Adrenal gland (tissue), 5 donors: Measurements from ENCODE around the gene KRTAP12-4.
"Not testable (repeated sequence)": the region's sequence is repeated elsewhere in the genome, so short reads cannot be mapped to it uniquely, and the experiment has no call there.

Experiments used
- CTCF ChIP-seq, 6 experiments: fragments of 450-650 bp in 4 of 6; fragments of 200-600 bp in 2 of 6; sonication (generic) in 1 of 6; IDR thresholded peaks; 1 replicate in 5 of 6; 2 replicates in 1 of 6; pipeline versions ENCODE4 v1.5.1 to v1.8.0; 2016 to 2021; ENCODE audit warnings: antibody characterized with exemption in 6 of 6, mild to moderate bottlenecking in 2 of 6, moderate library complexity in 1 of 6
- POLR2A ChIP-seq, 2 donors: fragments of 450-650 bp; IDR thresholded peaks; one replicate each; pipeline ENCODE4 v1.6.1; 2017; ENCODE audit warnings: antibody characterized with exemption in 2 of 2, mild to moderate bottlenecking in 2 of 2, moderate library complexity in 1 of 2
- donor health status: DM: no; HTN: no; CAD: no.

- TF ChIP-seq CTCF, POLR2A (IDR thresholded peaks at IDR 0.05): not testable (repeated sequence)
These were observed 35.3 kb upstream of the KRTAP12-4 start for GRCh38 chr21:44689740-44690139.
